HEK293T (cell line): ENCODE data around the gene DRD2.

Experiments
- CTCF ChIA-PET: fragments of 350-600 bp; formaldehyde crosslinking; extraction: SDS; loops from one replicate; lab custom pipeline; 2021; ENCODE audit warnings: antibody characterized with exemption, inconsistent platforms; lab: Yijun Ruan, JAX
- POLR2A ChIA-PET: fragments of 350-600 bp; formaldehyde crosslinking; extraction: SDS; loops from one replicate; lab custom pipeline; 2020; ENCODE audit warnings: antibody characterized with exemption, inconsistent platforms; lab: Yijun Ruan, JAX
- DNase-seq: peaks from one replicate; pipeline ENCODE4 v3.0.0; 2012; ENCODE audit warnings: mixed read lengths; ENCODE audit errors: extremely low spot score
- ARNT ChIP-seq: fragments of 450-650 bp; IDR thresholded peaks from 2 replicates; pipeline ENCODE4 v1.6.1; 2017; ENCODE audit warnings: mild to moderate bottlenecking
- BHLHE40 ChIP-seq: fragments of 450-650 bp; IDR thresholded peaks from 2 replicates; pipeline ENCODE4 v1.6.1; 2016; ENCODE audit warnings: mild to moderate bottlenecking, moderate library complexity, borderline replicate concordance
- CTBP1 ChIP-seq: fragments of 450-650 bp; IDR thresholded peaks from 2 replicates; pipeline ENCODE4 v1.6.1; 2016; ENCODE audit warnings: borderline replicate concordance
- ELF4 ChIP-seq: fragments of 450-650 bp; IDR thresholded peaks from 2 replicates; pipeline ENCODE4 v1.6.1; 2017; ENCODE audit warnings: antibody characterized with exemption
- FOXA1 ChIP-seq: fragments of 450-650 bp; IDR thresholded peaks from 2 replicates; pipeline ENCODE4 v1.6.1; 2016; ENCODE audit warnings: mild to moderate bottlenecking
- FOXK2 ChIP-seq: fragments of 450-650 bp; IDR thresholded peaks from 2 replicates; pipeline ENCODE4 v1.6.1; 2016; ENCODE audit warnings: mild to moderate bottlenecking
- FOXM1 ChIP-seq: fragments of 450-650 bp; IDR thresholded peaks from 2 replicates; pipeline ENCODE4 v1.6.1; 2017; ENCODE audit warnings: mild to moderate bottlenecking, borderline replicate concordance
- HDGF ChIP-seq: fragments of 450-650 bp; IDR thresholded peaks from 2 replicates; pipeline ENCODE4 v1.6.1; 2017; ENCODE audit warnings: antibody characterized with exemption, borderline replicate concordance
- L3MBTL2 ChIP-seq: fragments of 450-650 bp; conservative IDR thresholded peaks from 2 replicates; pipeline ENCODE4 v1.6.1; 2016; ENCODE audit warnings: mild to moderate bottlenecking
- LEF1 ChIP-seq: fragments of 450-650 bp; IDR thresholded peaks from 2 replicates; pipeline ENCODE4 v1.6.1; 2017; ENCODE audit warnings: mild to moderate bottlenecking, borderline replicate concordance
- NFRKB ChIP-seq: fragments of 450-650 bp; IDR thresholded peaks from 2 replicates; pipeline ENCODE4 v1.6.1; 2016; ENCODE audit warnings: mild to moderate bottlenecking, moderate library complexity
- SP1 ChIP-seq: fragments of 450-650 bp; IDR thresholded peaks from 2 replicates; pipeline ENCODE4 v1.6.1; 2017
- SUZ12 ChIP-seq: fragments of 450-650 bp; IDR thresholded peaks from 2 replicates; pipeline ENCODE4 v1.6.1; 2016; ENCODE audit warnings: mild to moderate bottlenecking
- TARDBP ChIP-seq: fragments of 450-650 bp; IDR thresholded peaks from 2 replicates; pipeline ENCODE4 v1.6.1; 2016
- ZNF384 ChIP-seq: fragments of 450-650 bp; IDR thresholded peaks from 2 replicates; pipeline ENCODE4 v1.6.1; 2016
- TF ChIP-seq, protein P1 (sequence below): fragments of 450-650 bp; IDR thresholded peaks from 2 replicates; pipeline ENCODE4 v1.6.1; 2016

The DRD2 gene

DNA sequence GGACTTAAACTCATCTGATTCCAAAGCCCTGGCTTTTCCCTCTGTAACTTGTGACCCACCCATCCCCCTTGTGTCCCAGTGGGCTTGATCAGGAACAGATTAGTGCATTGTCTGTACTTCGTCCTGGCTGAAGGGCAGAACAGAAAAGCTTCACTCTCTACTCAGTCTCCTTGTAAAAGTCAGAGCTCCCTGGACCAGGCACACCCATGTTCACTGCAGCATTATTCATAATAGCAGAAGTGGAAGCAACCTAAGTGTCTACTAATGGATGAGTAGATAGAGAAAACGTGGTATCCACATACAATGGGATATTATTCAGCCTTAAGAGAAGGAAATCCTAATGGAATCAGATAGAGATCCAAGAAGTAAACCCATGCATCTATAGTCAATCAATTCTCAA is 20.7 kb downstream of the DRD2 start:
- DNase-seq: no peak
- POLR2A ChIA-PET: no interaction called here
- TF ChIP-seq HDGF (no peak), CTBP1 (no peak), BHLHE40 (no peak), ELF4 (no peak), ZNF384 (no peak), SP1 (no peak), L3MBTL2 (no peak), FOXK2 (no peak), SUZ12 (no peak), FOXA1 (no peak), ARNT (no peak), FOXM1 (no peak), LEF1 (no peak), NFRKB (no peak), TARDBP (no peak)
- TF ChIP-seq, protein P1, sequence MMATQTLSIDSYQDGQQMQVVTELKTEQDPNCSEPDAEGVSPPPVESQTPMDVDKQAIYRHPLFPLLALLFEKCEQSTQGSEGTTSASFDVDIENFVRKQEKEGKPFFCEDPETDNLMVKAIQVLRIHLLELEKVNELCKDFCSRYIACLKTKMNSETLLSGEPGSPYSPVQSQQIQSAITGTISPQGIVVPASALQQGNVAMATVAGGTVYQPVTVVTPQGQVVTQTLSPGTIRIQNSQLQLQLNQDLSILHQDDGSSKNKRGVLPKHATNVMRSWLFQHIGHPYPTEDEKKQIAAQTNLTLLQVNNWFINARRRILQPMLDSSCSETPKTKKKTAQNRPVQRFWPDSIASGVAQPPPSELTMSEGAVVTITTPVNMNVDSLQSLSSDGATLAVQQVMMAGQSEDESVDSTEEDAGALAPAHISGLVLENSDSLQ: no peak
- CTCF ChIA-PET: no interaction called here

DNA sequence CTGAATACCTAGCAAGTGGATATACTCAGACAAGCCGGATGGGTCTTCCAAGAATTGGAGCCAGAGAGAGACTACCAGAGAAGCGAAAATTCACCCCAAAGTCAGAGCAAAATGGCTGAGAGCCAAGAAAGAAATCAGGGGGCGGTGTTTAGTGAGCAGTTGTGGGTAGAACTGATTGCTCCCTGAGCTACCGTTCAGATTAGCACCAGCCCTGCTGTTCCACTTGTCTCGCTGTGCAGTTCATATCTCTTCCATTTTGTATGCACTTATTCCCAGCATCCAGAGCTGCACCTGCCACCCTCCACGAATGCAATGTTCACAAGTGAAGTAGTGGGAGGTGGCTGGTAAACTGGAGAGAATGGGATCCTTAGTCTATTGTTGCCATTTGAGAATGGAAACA is 25.5 kb downstream of the DRD2 start:
- CTCF ChIA-PET: no interaction called here
- TF ChIP-seq SUZ12: no peak
- TF ChIP-seq LEF1: no peak
- TF ChIP-seq FOXA1: no peak
- TF ChIP-seq, protein P1: no peak
- DNase-seq: no peak
- POLR2A ChIA-PET: no interaction called here

DNA sequence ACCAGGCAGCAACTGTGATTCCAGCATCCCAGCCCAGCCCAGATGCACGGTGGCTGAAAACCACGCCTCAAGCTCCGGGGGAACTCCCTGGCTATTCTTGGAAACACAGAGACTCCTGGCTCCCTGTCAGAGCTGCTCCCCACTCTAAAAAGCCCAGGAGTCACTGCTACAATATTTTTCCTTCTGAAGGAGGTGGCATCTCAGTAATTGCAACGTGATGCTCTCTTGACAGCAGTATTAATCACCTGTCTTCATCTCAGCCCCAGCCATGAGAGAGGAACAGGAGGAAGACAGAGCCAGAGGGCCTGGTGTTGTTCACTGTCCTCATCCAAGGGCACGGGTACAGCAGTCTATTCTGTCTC is 26.9 kb downstream of the DRD2 start:
- POLR2A ChIA-PET: no interaction called here
- CTCF ChIA-PET: no interaction called here
- DNase-seq: no peak
- TF ChIP-seq ELF4 (no peak), SP1 (no peak)

DNA sequence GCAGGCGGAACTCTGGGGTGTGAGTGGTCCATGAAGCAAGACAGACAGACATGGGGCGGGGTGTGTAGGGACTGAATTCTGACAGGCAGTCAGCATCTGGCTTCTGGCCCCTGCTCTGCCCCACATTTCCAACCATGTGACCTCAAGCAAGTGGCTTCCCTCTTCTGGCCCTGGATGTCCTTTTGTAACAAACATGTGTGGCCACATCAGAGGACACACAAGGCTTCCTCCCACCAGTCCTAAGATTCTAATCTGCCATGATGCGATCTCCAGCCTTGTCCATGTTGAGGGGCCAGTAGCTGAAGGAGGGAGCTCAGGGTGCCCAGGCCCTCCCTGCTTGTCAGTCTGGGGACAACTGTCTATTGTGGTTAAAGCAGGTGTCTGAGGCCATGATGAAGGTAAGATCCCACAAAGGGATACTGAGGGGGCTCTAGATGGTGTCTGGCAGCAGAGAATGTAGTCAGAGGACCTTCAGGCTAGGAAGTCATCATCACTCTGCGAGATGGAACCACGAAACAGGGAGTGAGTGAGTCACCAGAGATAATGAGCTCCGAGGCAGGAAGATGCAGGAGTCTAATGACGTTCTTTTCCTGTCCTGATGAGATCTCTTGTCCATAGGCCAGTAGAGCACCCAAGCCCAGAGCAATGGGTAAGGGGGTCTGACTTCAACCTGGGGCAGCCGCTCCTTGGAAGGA is 27.4 kb downstream of the DRD2 start:
- POLR2A ChIA-PET: no interaction called here
- DNase-seq: no peak
- TF ChIP-seq, protein P1: no peak
- TF ChIP-seq SUZ12: no peak
- no peak for TF ChIP-seq FOXA1
- TF ChIP-seq BHLHE40: no peak
- no peak for TF ChIP-seq TARDBP
- no peak for TF ChIP-seq HDGF
- no peak for TF ChIP-seq SP1
- no peak for TF ChIP-seq L3MBTL2
- no peak for TF ChIP-seq FOXK2
- no peak for TF ChIP-seq ZNF384
- TF ChIP-seq ELF4: no peak
- no peak for TF ChIP-seq ARNT
- TF ChIP-seq CTBP1: no peak
- no peak for TF ChIP-seq NFRKB
- no peak for TF ChIP-seq LEF1
- TF ChIP-seq FOXM1: no peak
- CTCF ChIA-PET: no interaction called here

DNA sequence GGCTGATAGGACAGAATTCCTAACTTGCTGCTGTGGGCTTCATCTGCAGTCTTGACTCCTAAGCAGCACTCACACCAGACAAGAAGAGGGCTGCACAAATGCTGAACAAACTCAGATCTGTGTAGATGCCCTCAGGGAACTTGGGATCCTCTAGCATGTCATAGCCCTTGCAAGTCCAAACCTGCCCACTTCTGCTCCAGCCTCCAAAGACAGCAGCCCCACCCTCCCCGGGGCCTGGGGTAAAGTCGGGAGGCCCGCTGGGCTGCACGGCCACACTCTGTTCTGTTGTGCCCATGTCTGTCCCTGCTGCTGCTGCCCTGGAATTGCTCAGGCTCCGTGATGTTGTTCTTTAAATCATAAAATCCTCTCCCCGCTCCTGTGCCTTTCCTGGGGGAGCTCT is 28.3 kb downstream of the DRD2 start:
- TF ChIP-seq FOXA1 (no peak), CTBP1 (no peak), FOXM1 (no peak), HDGF (no peak), TARDBP (no peak), LEF1 (no peak), NFRKB (no peak), SP1 (no peak), BHLHE40 (no peak), ELF4 (no peak), ZNF384 (no peak), SUZ12 (no peak), L3MBTL2 (no peak)
- TF ChIP-seq, protein P1: no peak
- CTCF ChIA-PET: no interaction called here
- POLR2A ChIA-PET: no interaction called here
- DNase-seq: no peak

DNA sequence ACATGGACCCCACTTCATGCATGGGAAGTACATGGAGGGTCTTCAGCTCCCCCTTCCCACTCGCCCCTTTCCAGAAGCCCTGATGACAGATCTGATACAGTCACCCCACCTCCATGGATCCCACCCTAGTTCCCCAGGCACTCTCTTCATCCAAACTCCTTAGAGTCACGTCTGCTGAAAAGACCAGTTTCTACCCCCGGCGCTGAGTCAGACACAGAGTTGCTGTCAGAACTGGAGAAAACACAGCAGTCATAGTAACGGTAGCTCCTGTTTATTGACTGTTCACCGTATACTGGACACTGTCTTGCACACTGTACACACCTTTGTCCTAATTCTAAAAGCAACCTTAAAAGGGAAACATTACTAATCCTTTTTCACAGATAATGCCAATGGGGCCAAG is 29.1 kb downstream of the DRD2 start:
- POLR2A ChIA-PET: no interaction called here
- CTCF ChIA-PET: no interaction called here
- no peak for TF ChIP-seq FOXM1
- no peak for TF ChIP-seq FOXK2
- no peak for TF ChIP-seq NFRKB
- TF ChIP-seq L3MBTL2: no peak
- TF ChIP-seq ELF4: no peak
- no peak for TF ChIP-seq ZNF384
- TF ChIP-seq, protein P1: no peak
- no peak for TF ChIP-seq CTBP1
- TF ChIP-seq SP1: no peak
- no peak for TF ChIP-seq BHLHE40
- no peak for TF ChIP-seq ARNT
- no peak for TF ChIP-seq SUZ12
- TF ChIP-seq HDGF: no peak
- no peak for TF ChIP-seq FOXA1
- no peak for TF ChIP-seq TARDBP
- no peak for TF ChIP-seq LEF1
- DNase-seq: no peak
